Measurements from ENCODE around the gene BID. TPM values are rescaled to one million over a fixed set of nuclear protein-coding genes. Genes with fewer than 3 reads are reported as not detected.

Gene BID
- total RNA-seq, 6 experiments from 2014 or later = 48.7 to 61.0 (median 50.6) TPM

GRCh38 chr22:17695986-17696385 lies 78.3 kb downstream of the BID start:
- Mint-ChIP-seq H3K4me1 (ENCODE audit: low read depth) (peaks cover 28% of the 10 kb centered on the region), H3K9me3 (no peaks in the 10 kb centered on the region), H3K36me3 (ENCODE audit: low read depth) (peaks cover 15% of the 10 kb centered on the region; the same call in 1 of the 2 replicates), H3K27me3 (ENCODE audit: insufficient read depth) (no peaks in the 10 kb centered on the region), H3K27ac (no peak overlapping the region), H3K4me3 (no peak overlapping the region)
- TF ChIP-seq CTCF (IDR thresholded peaks at IDR 0.05) = no peak
- no peak for DNase-seq

DNA sequence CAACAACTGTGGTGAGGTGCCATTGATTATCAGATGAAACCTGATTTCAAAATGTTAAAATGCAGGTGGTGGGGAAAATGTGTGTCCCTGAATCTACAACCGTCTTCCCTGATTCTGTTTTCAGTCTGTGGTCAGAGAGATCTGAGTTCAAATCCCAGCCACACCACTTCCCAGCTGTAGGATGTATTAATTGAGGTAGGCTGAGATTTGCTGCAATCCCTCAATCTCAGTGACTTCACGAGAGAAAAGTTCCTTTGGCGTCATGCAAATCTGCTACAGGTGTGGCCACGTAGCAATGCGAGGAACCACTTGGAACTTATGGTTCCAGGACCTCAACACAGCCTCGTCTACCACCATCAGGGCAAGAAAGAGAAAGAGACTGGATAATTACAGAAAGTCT lies 79.5 kb downstream of the BID start:
- no peak for DNase-seq
- peaks cover 16% of the 10 kb centered on the region for H3K4me1 Mint-ChIP-seq (ENCODE audit: low read depth)
- peaks cover 15% of the 10 kb centered on the region; the same call in 1 of the 2 replicates for H3K36me3 Mint-ChIP-seq (ENCODE audit: low read depth)
- no peak overlapping the region for H3K4me3 Mint-ChIP-seq
- TF ChIP-seq CTCF (IDR thresholded peaks at IDR 0.05) = no peak
- H3K9me3 Mint-ChIP-seq = no peaks in the 10 kb centered on the region
- H3K27ac Mint-ChIP-seq = no peak overlapping the region
- H3K27me3 Mint-ChIP-seq (ENCODE audit: insufficient read depth) = no peaks in the 10 kb centered on the region

GRCh38 chr22:17694193-17694592 lies 80.1 kb downstream of the BID start:
- Mint-ChIP-seq H3K4me3 (no peak overlapping the region), H3K9me3 (no peaks in the 10 kb centered on the region), H3K27ac (no peak overlapping the region), H3K4me1 (ENCODE audit: low read depth) (peaks cover 12% of the 10 kb centered on the region), H3K36me3 (ENCODE audit: low read depth) (peaks cover 15% of the 10 kb centered on the region; the same call in 1 of the 2 replicates), H3K27me3 (ENCODE audit: insufficient read depth) (no peaks in the 10 kb centered on the region)
- DNase-seq = no peak
- TF ChIP-seq CTCF (IDR thresholded peaks at IDR 0.05) = no peak

DNA sequence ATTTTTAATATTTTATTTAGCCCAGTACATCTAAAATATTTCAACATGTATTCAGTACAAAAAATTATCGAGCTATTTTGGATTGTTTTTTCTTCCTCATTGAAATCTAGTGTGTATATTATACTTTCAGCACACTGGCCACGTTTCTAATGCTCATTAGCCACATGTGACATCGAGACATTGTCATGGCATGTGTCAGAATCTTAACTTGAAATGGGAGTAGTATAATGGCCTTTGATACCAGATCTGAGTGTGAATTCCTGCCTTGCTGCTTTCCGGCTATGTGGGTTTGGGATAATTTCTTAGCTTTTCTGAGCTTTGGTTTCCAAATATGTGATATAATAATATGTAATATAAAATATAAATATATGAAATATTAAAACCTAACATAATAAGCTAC lies 81.4 kb downstream of the BID start:
- no peak for DNase-seq
- Mint-ChIP-seq H3K36me3 (ENCODE audit: low read depth) (peaks cover 15% of the 10 kb centered on the region; the same call in 1 of the 2 replicates), H3K27me3 (ENCODE audit: insufficient read depth) (no peaks in the 10 kb centered on the region), H3K4me1 (ENCODE audit: low read depth) (peaks cover 12% of the 10 kb centered on the region), H3K9me3 (no peaks in the 10 kb centered on the region), H3K4me3 (no peak overlapping the region), H3K27ac (no peak overlapping the region)
- no peak for TF ChIP-seq CTCF (IDR thresholded peaks at IDR 0.05)

- H3K9me3 Mint-ChIP-seq = no peaks in the 10 kb centered on the region
- no peaks in the 10 kb centered on the region for H3K27me3 Mint-ChIP-seq (ENCODE audit: insufficient read depth)
- no peak overlapping the region for H3K27ac Mint-ChIP-seq
- H3K36me3 Mint-ChIP-seq (ENCODE audit: low read depth) = no peaks in the 10 kb centered on the region
- no peak for TF ChIP-seq CTCF (IDR thresholded peaks at IDR 0.05)
- DNase-seq = no peak
- H3K4me3 Mint-ChIP-seq = no peak overlapping the region
- H3K4me1 Mint-ChIP-seq (ENCODE audit: low read depth) = no peaks in the 10 kb centered on the region
These were observed 90.0 kb downstream of the BID start for GRCh38 chr22:17684245-17684644.

Small RNA genes within 50 kb of the gene (microRNA-seq; reads per million reads assigned to microRNA genes)
- gene MIR3198-1 = not detected

Other genes starting within 250 kb of the BID start
- gene SLC25A18, start 211.0 kb downstream of the BID start, total RNA-seq (2021; fragmentation: NEBNext Ultra II Directional; extraction: Animal tissue kit (Norgen Biotek cat#: 25700)) = not detected
- gene ATP6V1E1, start 145.7 kb downstream of the BID start, total RNA-seq (2021; fragmentation: NEBNext Ultra II Directional; extraction: Animal tissue kit (Norgen Biotek cat#: 25700)) = 100 to 1,000 TPM; 156 to 194 (median 168) TPM
- gene BCL2L13, start 135.7 kb downstream of the BID start, total RNA-seq (2021; fragmentation: NEBNext Ultra II Directional; extraction: Animal tissue kit (Norgen Biotek cat#: 25700)) = 10 to 100 TPM; 46.7 to 53.1 (median 49.7) TPM

All from HFFc6 (cell line).